GM12873 (cell line): ENCODE results near the gene PTGER3.

Experiments
- TF ChIP-seq, protein P1 (sequence below): IDR thresholded peaks from 2 replicates; pipeline ENCODE4 v1.5.1; 2012; ENCODE audit warnings: low read depth, mild to moderate bottlenecking, moderate library complexity, low read length, control low read depth; ENCODE audit not compliant: insufficient read depth; ENCODE audit errors: missing control alignments

PTGER3 gene

DNA sequence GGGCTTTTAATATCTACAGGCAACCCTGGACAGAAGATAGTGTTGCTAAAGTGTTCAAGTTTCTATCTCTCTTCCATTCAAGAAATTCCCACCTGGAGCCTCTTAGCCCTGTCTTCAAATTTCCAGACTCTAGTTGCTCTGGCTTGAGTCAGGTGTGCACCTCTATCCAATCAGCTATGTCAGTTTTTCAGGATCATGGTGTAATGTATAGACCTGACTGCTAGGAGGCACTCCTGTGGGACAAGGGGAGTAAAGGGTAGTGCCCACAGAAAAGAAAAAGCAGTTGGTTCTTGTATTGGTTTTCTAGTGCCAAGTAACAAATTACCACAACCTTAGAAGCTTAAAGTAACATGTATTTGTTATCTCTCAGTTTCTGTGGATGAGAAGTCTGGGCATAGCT lies 39.4 kb upstream of the PTGER3 start:
- TF ChIP-seq, protein P1, sequence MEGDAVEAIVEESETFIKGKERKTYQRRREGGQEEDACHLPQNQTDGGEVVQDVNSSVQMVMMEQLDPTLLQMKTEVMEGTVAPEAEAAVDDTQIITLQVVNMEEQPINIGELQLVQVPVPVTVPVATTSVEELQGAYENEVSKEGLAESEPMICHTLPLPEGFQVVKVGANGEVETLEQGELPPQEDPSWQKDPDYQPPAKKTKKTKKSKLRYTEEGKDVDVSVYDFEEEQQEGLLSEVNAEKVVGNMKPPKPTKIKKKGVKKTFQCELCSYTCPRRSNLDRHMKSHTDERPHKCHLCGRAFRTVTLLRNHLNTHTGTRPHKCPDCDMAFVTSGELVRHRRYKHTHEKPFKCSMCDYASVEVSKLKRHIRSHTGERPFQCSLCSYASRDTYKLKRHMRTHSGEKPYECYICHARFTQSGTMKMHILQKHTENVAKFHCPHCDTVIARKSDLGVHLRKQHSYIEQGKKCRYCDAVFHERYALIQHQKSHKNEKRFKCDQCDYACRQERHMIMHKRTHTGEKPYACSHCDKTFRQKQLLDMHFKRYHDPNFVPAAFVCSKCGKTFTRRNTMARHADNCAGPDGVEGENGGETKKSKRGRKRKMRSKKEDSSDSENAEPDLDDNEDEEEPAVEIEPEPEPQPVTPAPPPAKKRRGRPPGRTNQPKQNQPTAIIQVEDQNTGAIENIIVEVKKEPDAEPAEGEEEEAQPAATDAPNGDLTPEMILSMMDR, result peak; percentile 12

DNA sequence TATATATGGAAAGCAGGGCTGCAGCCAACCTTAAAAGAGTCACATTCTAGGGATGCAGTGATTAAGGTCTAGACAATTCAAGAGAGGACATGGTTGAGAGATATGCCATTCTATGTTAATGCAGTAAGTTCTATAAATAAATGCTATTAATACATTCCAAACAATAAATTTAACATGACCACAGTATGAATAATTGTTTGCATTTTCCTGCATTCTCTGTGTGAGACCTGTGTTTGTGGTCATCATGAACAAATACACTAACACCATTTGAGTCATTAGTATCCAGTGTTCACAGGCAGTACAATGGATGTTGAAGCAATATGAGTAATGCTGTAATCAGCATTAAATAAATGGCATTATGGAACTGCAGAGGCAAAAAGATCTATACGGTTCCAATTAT lies 38.7 kb upstream of the PTGER3 start:
- TF ChIP-seq, protein P1, result no peak

DNA sequence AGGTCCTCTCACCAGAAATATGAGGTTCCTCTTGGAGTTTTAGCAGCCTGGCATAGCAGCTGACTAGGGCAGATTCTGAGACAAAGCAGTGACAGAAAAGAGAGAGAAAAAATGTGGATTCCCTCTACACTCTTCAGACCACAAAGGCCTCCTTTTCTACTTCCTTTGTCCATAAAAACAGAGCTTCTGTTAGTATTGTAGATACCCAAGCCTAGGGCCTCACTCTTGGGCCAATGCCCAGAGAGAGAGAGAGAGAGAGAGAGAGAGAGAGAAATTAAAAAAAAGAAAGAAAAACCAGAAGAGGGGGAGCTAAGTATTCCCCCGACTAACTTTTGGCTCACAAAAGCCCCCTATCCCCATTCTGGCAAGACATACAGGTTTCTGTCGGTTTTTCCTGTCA lies 35.7 kb upstream of the PTGER3 start:
- TF ChIP-seq, protein P1, result no peak

DNA sequence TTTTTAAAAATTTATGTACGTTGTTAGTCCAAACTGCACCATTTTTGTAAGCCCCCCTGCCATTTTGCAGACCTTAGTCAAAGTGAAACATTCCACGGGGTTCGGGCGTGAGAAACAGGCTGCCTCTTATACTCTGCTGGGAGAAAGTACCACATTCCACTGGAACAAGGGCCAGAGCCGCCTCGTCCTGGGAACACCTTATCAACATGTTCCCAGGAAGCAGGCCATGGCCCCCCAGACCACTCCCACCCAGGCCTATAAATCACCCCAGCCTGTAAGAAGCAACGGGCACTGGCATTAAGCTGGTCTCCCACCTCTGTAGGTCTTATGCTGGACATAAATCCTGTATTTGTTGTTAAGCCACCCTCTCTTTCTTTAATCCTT lies 34.1 kb upstream of the PTGER3 start:
- TF ChIP-seq, protein P1, result no peak

DNA sequence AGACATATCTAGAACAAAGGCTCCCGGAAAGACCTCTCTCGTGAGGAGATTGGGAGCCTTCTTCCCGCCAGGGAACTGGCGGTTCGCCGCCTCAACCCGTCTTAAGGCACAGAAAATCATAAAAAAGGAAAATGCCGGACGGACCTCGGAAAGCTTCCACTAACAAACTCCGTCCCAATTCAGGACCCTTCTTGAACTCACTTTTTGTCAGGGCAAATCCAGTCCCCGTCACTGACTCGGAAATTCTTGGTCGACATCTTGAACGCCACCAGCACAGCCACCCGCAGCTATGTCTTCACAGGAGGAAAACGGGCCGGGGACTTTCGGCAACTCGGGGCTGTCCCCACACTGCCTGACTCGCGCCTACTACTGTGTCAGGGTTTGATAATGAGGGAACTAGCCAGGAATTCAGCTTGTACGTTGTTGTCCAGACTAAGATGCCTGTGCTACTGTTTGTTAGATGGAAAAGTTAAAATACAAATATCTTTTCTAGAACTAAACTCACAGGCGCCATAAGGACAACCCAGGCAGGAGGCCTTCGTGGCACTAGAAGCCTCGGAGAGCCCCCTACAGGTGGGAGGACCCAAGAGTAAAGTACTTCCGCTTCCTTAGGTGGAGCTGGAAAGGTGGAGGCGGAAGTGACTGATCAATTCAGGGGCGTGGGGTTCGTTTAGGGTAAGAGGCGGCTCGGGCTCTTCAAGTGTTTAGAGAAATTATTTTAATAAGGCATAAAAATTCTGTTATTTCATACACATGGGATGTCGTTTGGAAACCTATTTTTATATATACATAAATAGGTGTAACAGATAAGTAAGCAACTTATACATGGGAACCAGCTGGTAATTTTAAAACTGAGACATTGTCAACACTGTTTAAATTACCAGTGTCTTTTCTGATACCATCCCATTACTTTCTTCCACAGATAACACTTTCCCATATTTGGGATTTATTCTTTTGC lies 33.4 kb upstream of the PTGER3 start, which contains the start of gene ZRANB2:
TSS of gene ZRANB2 (minus strand) at position 297 of the 958 bp plus-strand sequence. CDS start at position 257, 40 bp downstream.
- TF ChIP-seq, protein P1, result peak; percentile 55

DNA sequence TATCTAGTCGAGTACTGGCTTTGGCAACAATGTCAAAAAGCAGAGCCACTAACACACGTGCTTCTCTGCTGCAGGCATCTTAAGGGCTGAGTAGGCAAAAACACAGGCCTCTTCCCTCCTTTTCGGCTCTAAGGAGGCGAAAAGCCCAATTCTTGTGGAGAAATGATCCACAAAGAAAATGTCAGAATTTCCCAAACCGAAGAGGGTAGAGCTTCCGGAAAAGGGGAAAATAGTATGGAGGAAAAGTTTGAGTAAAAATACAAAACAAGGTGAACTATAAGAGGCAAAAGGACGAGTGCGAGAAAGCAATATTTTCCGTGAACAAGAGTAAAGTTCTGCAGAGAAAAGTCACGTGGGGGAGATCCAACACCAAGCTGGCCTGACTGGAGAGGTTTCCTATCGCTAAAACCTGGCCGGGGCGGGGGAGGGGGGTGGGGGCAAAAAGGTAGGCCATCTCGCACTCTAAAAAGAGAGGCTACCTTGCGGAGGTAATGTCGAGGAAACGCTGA lies 32.7 kb upstream of the PTGER3 start:
- TF ChIP-seq, protein P1, result no peak

DNA sequence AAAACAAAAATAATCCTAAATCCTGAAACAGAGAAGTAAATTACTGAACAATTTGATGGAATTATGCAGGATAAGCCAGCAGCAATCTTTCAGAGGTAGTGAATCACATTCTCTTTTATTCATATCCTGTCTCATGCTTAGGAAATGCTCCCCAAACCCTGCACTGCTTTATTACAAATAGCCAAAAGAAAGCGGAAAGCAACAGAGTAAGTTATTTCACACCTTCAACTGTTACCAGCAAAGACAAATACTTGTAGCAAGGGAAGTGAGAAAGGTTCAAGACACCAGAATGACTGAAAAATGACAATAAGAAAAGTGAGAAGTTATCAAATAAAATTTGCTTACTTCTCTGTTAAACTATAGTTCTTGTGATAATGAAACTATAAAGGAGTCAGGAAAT lies 27.1 kb upstream of the PTGER3 start:
- TF ChIP-seq, protein P1, result no peak
